Activated CD4-positive, alpha-beta T cell treated with anti-CD3 and anti-CD28 coated beads, Interleukin-2, Interleukin-6, amounts not matched to agents 100 ng/mL and 50 ng/mL, durations not matched to agents 16 hours and 8 hours (primary cell): Measurements from ENCODE around the gene ENOX2.

Source experiments
- DNase-seq: peaks from one replicate; pipeline ENCODE4 v3.0.0-alpha.2; 2020

ENOX2 gene

DNA sequence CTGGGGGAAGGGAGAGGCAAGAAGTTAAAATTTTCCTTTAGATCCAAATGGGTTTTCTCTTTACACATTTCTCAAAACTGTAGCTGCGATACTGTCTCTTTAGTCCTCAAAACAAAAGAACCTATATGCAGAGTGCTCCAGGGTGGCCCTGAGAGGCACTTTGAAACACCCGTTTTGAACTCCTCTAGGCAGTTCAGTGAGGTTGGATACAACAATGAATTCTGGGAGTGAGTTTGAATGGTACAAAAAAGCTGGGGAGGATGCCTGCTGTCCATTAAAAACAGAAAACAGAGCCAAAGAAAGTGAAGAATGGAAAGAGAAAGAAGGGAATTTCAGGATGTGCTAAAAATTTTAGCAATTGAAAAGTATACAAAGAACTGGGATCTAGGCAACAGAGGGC is 23.1 kb downstream of the ENOX2 start:
- DNase-seq: no peak

DNA sequence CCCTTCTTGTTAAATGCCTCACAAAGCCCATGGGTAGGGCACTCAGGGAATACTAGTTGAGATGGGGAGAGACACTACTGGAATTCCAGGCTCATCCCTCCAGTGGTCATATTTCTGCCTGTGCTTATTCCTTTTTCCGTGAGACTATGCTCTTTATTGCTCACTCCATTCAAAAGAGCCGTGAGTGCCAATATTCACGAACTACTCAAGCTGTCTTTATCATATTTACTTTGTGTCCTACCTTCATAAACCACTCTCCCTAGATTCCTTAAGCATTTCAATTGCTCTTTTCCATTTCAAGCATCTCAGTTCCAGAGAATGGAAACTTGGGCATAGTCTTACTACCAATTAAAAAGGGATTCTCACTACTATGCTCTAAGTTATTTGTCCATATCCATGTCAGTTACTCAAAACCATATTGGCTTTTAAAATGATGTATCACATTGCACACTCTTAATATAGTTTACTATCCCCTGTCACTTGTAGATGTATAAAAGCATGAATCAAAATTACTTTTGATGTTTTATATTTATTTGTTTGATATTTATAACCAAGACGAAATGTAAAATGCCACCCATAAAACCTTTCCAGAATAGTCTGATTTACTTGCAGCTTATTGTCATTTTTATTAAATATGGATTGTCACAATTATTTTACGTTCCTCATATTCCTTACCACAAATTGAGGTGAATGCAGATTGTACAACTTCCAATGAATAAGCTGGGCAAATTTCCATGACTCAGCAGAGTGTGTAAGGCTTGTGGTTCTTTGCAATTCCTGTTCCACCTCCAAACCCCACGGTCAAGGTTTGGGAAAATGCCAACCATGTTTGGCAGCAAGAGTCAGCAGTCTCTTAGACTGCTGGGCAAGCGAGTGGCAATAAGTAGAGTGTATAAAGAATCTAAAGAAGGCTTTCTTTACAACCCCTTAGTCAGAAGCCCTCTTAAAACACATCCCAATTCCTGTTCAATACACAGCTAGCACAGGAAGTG is 24.4 kb downstream of the ENOX2 start:
- no peak for DNase-seq

DNA sequence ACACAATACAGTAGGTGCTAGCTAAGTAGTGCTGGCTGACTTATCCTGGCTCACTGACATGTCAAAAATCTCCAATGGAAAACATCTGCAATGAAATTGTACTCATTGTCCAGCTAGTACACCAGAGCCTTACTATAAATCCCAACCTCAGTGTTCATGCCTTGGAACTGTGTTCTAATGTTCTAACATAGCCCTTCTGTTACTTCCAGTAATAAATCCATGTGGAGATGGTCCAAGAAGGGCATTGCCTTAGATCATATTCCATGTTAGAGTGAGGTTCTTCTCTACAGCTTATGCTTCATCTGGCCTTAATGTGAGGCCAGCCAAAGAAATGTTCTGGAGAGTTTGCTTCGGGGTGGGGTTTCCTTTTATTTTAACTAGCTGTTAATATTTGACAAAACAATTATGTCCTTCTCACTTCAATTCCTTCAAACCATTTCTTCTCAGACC is 25.1 kb downstream of the ENOX2 start:
- no peak for DNase-seq

DNA sequence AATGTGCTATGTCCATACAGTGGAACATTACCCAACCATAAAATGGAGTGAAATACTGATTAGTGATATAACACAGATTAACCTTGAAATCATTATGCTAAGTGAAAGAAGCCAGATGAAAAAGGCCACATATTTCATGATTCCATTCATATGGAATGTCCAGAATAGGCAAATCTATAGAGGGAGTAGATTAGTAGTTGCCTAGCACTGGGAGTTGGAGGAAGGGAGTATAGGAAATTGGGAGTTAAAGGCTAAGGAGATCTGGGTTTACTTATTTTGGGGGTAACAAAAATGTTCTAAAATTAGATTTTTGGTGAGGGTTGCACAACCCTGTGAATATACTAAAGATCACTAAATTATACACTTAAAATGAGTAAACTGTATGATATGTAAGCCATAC is 26.8 kb downstream of the ENOX2 start:
- no peak for DNase-seq

DNA sequence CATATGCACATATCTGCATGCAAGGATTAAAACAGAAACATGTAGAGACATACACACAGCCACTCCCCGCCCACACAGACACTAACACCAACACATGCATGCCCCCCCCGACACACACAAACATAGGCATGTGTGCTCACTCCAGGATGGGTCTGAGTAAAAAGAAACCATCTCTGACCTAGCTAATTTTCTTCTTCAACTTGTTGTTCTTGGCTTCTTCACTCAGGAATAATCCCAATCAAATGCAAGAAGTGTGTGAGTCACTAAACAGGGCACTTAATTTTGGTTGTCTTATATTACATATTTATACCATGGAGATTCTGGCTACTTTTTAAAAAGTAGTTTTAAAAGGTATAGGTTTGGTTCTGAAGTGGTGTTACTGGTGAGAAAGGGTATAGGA is 28.3 kb downstream of the ENOX2 start:
- no peak for DNase-seq

- no peak for DNase-seq
These were observed 33.8 kb downstream of the ENOX2 start for GRCh38 chrX:130869239-130869638.

DNA sequence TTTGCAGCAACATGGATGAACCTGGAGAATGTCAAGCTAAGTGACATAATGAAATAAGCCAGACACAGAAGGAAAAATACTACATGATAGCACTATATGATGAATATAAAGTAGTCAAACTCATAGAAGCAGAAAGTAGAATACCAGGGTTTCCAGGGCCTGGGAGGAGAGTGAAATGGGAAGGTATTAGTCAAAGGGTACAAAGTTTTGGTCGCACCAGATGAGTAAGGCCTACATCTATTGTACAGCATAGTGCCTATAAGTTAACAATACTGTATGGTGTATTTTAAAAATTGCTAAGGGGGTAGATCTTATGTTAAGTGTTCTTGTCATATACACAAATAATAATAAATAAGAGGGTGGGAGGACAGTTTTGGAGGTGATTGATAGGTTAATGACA is 41.5 kb downstream of the ENOX2 start:
- no peak for DNase-seq

DNA sequence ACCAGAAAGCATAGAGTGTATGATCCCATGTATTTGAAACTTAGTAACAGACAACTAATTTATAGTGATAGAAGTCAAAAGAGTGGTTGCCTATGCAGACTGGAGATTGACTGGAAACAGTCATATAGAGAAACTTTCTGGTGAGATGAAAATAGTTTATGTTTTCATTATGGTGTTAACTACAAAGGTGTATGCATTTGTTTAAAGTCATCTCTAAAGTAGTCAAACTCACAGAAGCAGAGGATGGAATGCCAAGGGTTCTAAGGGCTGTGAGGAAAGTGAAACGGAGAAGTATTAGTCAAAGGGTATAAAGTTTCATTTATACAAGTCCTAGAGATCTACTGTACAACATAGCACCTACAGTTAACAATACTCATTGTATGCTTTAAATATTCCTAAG is 45.8 kb downstream of the ENOX2 start:
- DNase-seq: peak; percentile 61

- DNase-seq: no peak
These were observed 51.4 kb downstream of the ENOX2 start for GRCh38 chrX:130851569-130851968.

DNA sequence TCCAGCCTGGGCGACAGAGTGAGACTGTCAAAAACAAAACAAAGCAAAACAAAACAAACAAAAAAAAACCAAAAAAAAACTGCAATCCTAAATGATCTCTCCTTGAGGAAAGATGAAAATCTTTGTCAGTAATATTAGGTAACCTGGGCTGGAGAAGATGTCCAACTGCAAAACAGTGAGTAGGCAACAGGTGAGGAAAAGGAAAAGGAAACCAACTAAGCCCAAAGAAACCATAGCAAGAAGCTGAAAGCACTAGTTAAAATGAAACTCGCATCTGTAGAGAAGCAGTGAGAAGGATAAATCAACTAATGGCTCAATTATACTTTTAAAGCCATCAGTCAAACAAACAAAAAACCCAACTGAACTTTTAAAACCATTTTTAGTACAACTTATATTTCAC is 54.2 kb downstream of the ENOX2 start:
- DNase-seq: peak; percentile 11

DNA sequence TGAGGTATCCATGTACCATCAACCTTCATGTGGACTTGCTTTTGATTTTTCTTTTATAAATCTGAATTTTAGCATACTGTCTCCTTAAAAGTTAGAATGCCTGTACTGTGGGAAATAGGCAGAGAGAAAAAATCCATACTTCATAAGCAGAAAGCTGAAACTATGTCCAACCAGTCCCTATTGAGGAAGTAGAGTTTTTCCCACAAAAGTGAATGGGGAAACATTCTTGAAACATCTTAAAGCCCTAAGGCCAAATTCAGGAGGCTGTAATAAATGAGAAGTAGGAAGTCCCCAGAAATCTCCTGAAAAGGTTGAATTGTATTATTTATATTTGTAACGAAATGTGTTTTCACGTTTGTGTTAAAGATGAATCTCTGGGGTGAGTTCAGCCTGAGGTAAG is 56.3 kb downstream of the ENOX2 start:
- no peak for DNase-seq

DNA sequence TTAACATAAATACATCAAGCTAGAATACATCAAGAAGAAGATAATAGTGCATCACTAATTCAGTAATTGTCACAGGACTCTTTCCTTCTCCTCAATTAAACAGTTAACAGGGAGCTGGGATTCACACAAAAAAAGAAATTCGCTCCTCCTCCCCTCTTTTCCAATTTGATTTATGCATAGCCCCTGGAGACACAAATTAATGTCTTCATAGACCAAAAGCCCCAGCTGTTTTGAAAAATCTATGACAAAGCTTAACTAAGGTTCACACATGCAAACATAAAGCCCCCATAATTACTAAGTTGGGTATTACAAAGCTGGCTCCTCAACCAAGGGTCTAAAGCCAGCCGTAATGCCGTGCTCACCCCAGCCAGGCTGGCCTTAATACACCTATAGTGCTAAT is 61.2 kb downstream of the ENOX2 start:
- no peak for DNase-seq

DNA sequence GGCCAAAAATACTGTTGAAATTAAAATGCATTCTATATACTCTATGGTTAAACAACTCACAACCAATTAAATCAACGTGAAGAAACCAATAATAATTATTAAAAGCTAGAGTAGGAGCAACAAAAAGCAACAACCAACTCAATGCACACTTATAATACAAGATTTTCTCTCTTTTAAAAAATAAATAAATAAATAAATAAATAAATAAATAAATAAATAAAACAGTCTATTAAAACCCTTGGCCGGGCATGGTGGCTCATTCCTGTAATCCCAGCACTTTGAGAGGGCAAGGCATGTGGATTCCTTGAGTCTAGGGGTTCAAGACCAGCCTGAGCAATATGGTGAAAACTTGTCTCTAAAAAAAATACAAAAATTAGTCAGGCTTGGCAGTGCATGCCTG is 62.7 kb downstream of the ENOX2 start:
- DNase-seq: no peak

GRCh38 chrX:130836447-130836846 is 66.6 kb downstream of the ENOX2 start:
- DNase-seq: no peak

DNA sequence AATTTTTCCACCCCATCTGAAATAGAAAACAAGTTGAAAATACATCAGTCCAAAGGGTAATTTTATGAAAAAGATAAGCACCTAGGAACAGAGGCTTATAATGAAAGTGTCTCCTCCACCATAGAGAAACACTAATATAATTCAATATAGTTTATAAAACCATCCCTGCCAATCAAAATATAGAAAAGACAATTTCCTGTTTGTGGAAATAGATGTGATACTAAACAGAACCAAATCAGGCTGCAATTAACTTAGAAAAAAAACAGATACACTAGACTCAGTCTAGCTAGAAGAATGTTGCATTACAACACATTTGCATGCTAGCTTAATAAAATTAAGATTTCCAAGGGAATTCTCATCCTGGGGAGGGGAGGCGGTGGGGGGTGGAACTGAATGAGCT is 68.2 kb downstream of the ENOX2 start:
- no peak for DNase-seq

DNA sequence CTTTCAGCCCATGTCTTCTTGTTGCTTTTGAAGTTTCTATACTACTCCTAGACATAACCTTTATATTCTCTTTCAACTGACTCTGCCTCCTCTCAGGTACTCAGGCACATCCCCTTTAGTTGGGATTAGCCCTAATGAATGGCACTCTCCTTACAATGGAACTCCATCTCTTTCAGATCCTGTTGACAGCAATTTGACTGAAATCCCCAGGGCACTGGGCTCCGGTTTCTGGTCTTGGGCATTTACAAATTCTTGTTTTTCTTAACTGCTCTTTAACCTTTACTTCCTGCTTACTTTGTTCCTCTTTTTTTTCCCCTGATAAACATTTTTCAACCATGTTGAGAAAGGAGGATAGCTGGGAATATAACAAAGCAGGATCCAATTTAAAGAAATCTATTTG is 68.9 kb downstream of the ENOX2 start:
- no peak for DNase-seq

- DNase-seq: no peak
These were observed 71.7 kb downstream of the ENOX2 start for GRCh38 chrX:130831347-130831722.

GRCh38 chrX:130830599-130831346 is 72.2 kb downstream of the ENOX2 start:
- no peak for DNase-seq

- no peak for DNase-seq
These were observed 73.2 kb downstream of the ENOX2 start for GRCh38 chrX:130829526-130830515.

DNA sequence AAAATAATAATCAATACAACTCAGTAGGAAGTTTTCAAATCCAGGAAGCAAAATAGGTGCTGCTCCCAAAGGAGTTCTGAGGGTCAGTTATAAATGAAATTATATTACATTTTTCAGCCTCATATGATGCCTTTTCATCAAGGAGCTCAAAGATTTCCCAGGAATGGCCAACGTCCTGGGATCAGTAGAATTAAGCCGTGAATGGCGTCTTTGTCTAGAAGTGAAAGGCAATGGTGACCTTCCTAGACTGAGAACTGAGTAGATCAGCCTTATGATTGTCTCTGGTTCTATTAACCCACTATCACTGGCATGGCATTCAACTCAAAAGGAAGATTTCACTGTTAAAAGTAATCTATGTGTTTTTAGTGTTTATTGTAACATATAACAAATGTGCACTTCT is 74.4 kb downstream of the ENOX2 start:
- DNase-seq: no peak

DNA sequence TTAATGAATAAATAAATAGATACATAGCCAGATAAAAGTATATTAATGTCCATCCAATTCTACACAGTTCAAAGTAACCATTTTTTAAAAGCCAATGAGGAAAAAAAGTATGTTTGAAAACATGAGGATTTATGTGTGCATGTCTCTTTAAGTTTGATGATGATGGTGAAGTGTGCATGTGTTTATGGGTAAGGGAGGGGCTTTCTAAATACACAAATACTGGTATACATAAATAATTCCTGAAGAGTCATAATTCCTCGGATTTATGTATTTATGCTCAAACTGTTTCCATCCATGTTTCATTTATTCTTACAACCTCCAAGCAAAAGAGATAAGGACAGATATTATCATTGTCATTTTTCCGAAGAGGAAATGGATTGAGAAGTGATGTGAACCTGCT is 75.4 kb downstream of the ENOX2 start:
- no peak for DNase-seq

DNA sequence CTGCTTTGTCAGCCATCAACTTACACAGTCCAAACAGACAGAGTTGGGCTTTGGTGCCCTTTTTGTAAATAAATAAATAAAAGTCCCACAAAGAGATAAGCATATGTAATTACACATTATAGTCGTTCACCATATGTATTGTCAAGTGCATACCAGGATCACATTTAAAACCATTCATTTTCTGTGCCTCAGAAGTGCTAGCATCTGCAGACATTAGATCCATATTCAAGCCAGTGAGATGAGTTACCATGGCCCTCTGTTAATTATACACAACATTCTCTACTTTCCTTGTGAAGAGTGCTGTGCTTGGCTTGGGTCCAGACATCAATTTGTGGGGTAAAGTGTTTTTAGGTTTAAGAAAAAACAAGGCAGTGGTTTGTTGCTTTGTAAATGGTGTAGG is 76.8 kb downstream of the ENOX2 start:
- DNase-seq: no peak

- DNase-seq: no peak
These were observed 77.5 kb downstream of the ENOX2 start for GRCh38 chrX:130825525-130825924.
